Fibroblast of lung (primary cell): ENCODE measurements around the gene ADGRV1.

Experiments
- EZH2 ChIP-seq: IDR thresholded peaks from 2 replicates; pipeline ENCODE4 v1.5.1; 2012; ENCODE audit warnings: low read length, control low read depth, mild to moderate bottlenecking; ENCODE audit errors: missing control alignments
- TF ChIP-seq, protein P1 (sequence below), 2 donors: IDR thresholded peaks in 1 of 2; conservative IDR thresholded peaks in 1 of 2; 1 replicate in 1 of 2; 2 replicates in 1 of 2; pipeline ENCODE4 v1.5.1; 2011 to 2012; ENCODE audit warnings: low read length in 2 of 2, control low read depth in 1 of 2, inconsistent platforms in 1 of 2, low read depth in 1 of 2, mild to moderate bottlenecking in 1 of 2

DNA sequence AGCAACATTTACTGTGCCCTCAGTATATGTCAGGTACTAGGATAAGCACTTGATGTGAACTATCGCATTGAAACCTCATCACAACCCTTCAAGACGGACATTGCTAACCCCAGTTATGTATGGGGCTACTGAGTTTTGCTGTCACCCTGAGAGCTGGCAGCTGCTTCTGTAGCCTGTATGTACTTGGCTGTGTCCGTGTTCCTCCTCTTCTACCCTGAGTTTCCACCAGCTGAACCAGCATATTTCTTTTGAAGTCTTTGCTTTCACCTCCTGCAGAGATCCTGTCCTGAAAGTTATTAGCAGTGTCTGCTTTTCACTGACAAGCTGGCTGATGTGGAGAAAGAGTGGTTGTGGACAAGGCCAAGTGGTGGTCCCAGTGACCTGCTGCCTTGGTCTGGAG, 63.3 kb downstream of the ADGRV1 start:
- TF ChIP-seq, protein P1, sequence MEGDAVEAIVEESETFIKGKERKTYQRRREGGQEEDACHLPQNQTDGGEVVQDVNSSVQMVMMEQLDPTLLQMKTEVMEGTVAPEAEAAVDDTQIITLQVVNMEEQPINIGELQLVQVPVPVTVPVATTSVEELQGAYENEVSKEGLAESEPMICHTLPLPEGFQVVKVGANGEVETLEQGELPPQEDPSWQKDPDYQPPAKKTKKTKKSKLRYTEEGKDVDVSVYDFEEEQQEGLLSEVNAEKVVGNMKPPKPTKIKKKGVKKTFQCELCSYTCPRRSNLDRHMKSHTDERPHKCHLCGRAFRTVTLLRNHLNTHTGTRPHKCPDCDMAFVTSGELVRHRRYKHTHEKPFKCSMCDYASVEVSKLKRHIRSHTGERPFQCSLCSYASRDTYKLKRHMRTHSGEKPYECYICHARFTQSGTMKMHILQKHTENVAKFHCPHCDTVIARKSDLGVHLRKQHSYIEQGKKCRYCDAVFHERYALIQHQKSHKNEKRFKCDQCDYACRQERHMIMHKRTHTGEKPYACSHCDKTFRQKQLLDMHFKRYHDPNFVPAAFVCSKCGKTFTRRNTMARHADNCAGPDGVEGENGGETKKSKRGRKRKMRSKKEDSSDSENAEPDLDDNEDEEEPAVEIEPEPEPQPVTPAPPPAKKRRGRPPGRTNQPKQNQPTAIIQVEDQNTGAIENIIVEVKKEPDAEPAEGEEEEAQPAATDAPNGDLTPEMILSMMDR (conservative IDR thresholded peaks at IDR 0.05 in 1 of 2, IDR thresholded peaks at IDR 0.05 in 1 of 2; ENCODE audit: low read depth in 1 of 2, low read length in 2 of 2): no peak
- no peak for TF ChIP-seq EZH2
